OCI-LY1 (cell line): ENCODE data around the gene ATP2B2.

Experiments
- H2AFZ ChIP-seq: fragments of 200-600 bp; sonication (generic), shearing (Covaris generic); 2 replicates; pipeline ENCODE4 v1.6.0; 2014; ENCODE audit warnings: antibody characterized with exemption, mild to moderate bottlenecking, low read length
- H3F3A ChIP-seq: fragments of 200-600 bp; sonication (generic), shearing (Covaris generic); 2 replicates; pipeline ENCODE4 v1.6.0; 2014; ENCODE audit warnings: mild to moderate bottlenecking, antibody characterized with exemption, low read length, moderate library complexity; ENCODE audit not compliant: insufficient read depth
- H3K27ac ChIP-seq: fragments of 200-600 bp; sonication (generic); 2 replicates; pipeline ENCODE4 v1.5.1; 2014; ENCODE audit warnings: low read length, mixed run types, mild to moderate bottlenecking, low read depth; ENCODE audit not compliant: poor library complexity, severe bottlenecking
- H3K27me3 ChIP-seq: fragments of 200-600 bp; sonication (generic); 2 replicates; pipeline ENCODE4 v1.6.0; 2014; ENCODE audit warnings: antibody characterized with exemption, mild to moderate bottlenecking, low read length, moderate library complexity; ENCODE audit not compliant: insufficient read depth
- H3K36me3 ChIP-seq: fragments of 200-600 bp; sonication (generic); 2 replicates; pipeline ENCODE4 v1.6.1; 2014; ENCODE audit warnings: mild to moderate bottlenecking, antibody characterized with exemption, low read length, moderate library complexity, mixed read lengths; ENCODE audit not compliant: insufficient read depth
- H3K4me1 ChIP-seq: fragments of 200-600 bp; sonication (generic); 2 replicates; pipeline ENCODE4 v1.5.1; 2014; ENCODE audit warnings: mild to moderate bottlenecking, low read length, moderate library complexity; ENCODE audit not compliant: insufficient read depth, severe bottlenecking
- H3K4me2 ChIP-seq: fragments of 200-600 bp; sonication (generic), shearing (Covaris generic); 2 replicates; pipeline ENCODE4 v1.6.1; 2014; ENCODE audit warnings: low read length
- H3K4me3 ChIP-seq: fragments of 200-600 bp; sonication (generic); 2 replicates; pipeline ENCODE4 v1.5.1; 2014; ENCODE audit warnings: low read length, low read depth, mild to moderate bottlenecking, mixed read lengths; ENCODE audit not compliant: poor library complexity, severe bottlenecking
- H3K79me2 ChIP-seq: fragments of 200-600 bp; shearing (Covaris generic); 2 replicates; pipeline ENCODE4 v1.6.1; 2016; ENCODE audit warnings: mixed run types, low read length, mixed read lengths; ENCODE audit not compliant: insufficient read depth
- H3K9ac ChIP-seq: fragments of 200-600 bp; sonication (generic), shearing (Covaris generic); 2 replicates; pipeline ENCODE4 v1.6.1; 2014; ENCODE audit warnings: mild to moderate bottlenecking, low read length, mixed read lengths
- H3K9me2 ChIP-seq: fragments of 200-600 bp; sonication (generic), shearing (Covaris generic); 2 replicates; pipeline ENCODE4 v1.6.1; 2014; ENCODE audit warnings: low read depth, mild to moderate bottlenecking, low read length, mixed read lengths
- H3K9me3 ChIP-seq: fragments of 200-600 bp; shearing (Covaris generic); 2 replicates; pipeline ENCODE4 v1.6.1; 2014; ENCODE audit warnings: low read length, mixed read lengths
- H4K20me1 ChIP-seq: fragments of 200-600 bp; sonication (generic), shearing (Covaris generic); 2 replicates; pipeline ENCODE4 v1.6.0; 2016; ENCODE audit warnings: mild to moderate bottlenecking, low read length; ENCODE audit not compliant: insufficient read depth
- CTCF ChIP-seq: fragments of 200-600 bp; sonication (generic), shearing (Covaris generic); IDR thresholded peaks from 2 replicates; pipeline ENCODE4 v1.5.1; 2017; ENCODE audit warnings: mild to moderate bottlenecking, antibody characterized with exemption, low read length, moderate library complexity, mixed read lengths
- EZH2 ChIP-seq: fragments of 200-600 bp; sonication (generic), shearing (Covaris generic); IDR thresholded peaks from 2 replicates; pipeline ENCODE4 v1.8.0; 2017; ENCODE audit warnings: borderline replicate concordance, mixed run types, mild to moderate bottlenecking, antibody characterized with exemption, low read length, moderate library complexity, mixed read lengths

ATP2B2 gene

DNA sequence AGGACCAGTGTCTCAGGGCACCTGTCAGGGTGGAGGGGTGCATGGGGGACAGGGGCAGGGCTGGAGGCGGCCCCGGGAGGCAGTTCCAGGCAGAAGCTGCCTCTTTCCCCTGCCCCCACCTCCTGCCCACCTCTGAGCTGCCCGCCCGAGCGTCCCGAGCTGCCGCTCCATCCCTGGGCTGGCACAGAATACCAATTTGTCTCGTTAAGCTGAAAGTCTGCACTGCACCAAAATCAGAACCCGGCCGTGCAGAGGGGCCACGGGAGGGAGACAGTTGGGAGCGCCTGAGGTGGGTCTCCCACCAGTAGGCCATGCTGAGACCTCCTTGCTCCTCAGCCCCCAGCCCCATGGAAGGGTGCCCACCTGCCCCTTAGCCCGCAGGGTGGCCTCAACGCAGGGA lies 1.3 kb upstream of the ATP2B2 start:
- H2AFZ ChIP-seq = no peak overlapping the region
- H3K27ac ChIP-seq = no peak overlapping the region
- no peaks in the 10 kb centered on the region for H3K79me2 ChIP-seq
- no peaks in the 10 kb centered on the region for H3K27me3 ChIP-seq
- H3K9me3 ChIP-seq = no peaks in the 10 kb centered on the region
- no peak overlapping the region for H3K4me2 ChIP-seq
- no peaks in the 10 kb centered on the region for H3K4me1 ChIP-seq
- no peak overlapping the region for H3K9ac ChIP-seq
- H3F3A ChIP-seq = no peaks in the 10 kb centered on the region
- TF ChIP-seq EZH2 (no peak), CTCF (no peak)
- no peaks in the 10 kb centered on the region for H4K20me1 ChIP-seq
- H3K4me3 ChIP-seq = no peak overlapping the region
- no peaks in the 10 kb centered on the region for H3K9me2 ChIP-seq
- H3K36me3 ChIP-seq = no peaks in the 10 kb centered on the region

- Histone ChIP-seq H3K9ac (no peak overlapping the region), H3K4me2 (no peak overlapping the region), H2AFZ (no peak overlapping the region)
Measured at GRCh38 chr3:10505791-10506585, 602 bp upstream of the ATP2B2 start.

GRCh38 chr3:10504171-10505049 lies 976 bp downstream of the ATP2B2 start:
- Histone ChIP-seq H3K4me2 (no peak overlapping the region), H3K4me1 (no peaks in the 10 kb centered on the region), H3K9me3 (no peaks in the 10 kb centered on the region), H3K4me3 (no peak overlapping the region), H3K27me3 (no peaks in the 10 kb centered on the region; the same call in 1 of the 2 replicates), H3K36me3 (no peaks in the 10 kb centered on the region), H2AFZ (no peak overlapping the region), H3F3A (no peaks in the 10 kb centered on the region), H3K79me2 (no peaks in the 10 kb centered on the region), H3K27ac (no peak overlapping the region), H3K9me2 (no peaks in the 10 kb centered on the region), H4K20me1 (no peaks in the 10 kb centered on the region), H3K9ac (no peak overlapping the region)
- TF ChIP-seq EZH2 (no peak), CTCF (no peak)

More at GRCh38 chr3:10505791-10506585, 602 bp upstream of the ATP2B2 start:
- Histone ChIP-seq H3K4me1 (no peaks in the 10 kb centered on the region), H3K36me3 (no peaks in the 10 kb centered on the region), H3K27ac (no peak overlapping the region), H3K27me3 (no peaks in the 10 kb centered on the region), H3K4me3 (no peak overlapping the region), H4K20me1 (no peaks in the 10 kb centered on the region), H3K79me2 (no peaks in the 10 kb centered on the region), H3F3A (no peaks in the 10 kb centered on the region), H3K9me2 (no peaks in the 10 kb centered on the region), H3K9me3 (no peaks in the 10 kb centered on the region)
- TF ChIP-seq CTCF = no peak
- TF ChIP-seq EZH2 = no peak
